ENCODE data around the gene MIDN.

MIDN gene

GRCh38 chr19:1270854-1271527 lies 22.6 kb downstream of the MIDN start:
- no peak for DNase-seq

GRCh38 chr19:1271528-1272422 lies 23.4 kb downstream of the MIDN start:
- no peak for DNase-seq

GRCh38 chr19:1272423-1273262 lies 24.3 kb downstream of the MIDN start:
- no peak for DNase-seq

- DNase-seq: no peak
Measured at GRCh38 chr19:1273263-1274041, 25.1 kb downstream of the MIDN start.

- no peak for DNase-seq
Measured at GRCh38 chr19:1274081-1274851, 25.9 kb downstream of the MIDN start.

GRCh38 chr19:1274852-1275259 lies 26.5 kb downstream of the MIDN start:
- no peak for DNase-seq

DNA sequence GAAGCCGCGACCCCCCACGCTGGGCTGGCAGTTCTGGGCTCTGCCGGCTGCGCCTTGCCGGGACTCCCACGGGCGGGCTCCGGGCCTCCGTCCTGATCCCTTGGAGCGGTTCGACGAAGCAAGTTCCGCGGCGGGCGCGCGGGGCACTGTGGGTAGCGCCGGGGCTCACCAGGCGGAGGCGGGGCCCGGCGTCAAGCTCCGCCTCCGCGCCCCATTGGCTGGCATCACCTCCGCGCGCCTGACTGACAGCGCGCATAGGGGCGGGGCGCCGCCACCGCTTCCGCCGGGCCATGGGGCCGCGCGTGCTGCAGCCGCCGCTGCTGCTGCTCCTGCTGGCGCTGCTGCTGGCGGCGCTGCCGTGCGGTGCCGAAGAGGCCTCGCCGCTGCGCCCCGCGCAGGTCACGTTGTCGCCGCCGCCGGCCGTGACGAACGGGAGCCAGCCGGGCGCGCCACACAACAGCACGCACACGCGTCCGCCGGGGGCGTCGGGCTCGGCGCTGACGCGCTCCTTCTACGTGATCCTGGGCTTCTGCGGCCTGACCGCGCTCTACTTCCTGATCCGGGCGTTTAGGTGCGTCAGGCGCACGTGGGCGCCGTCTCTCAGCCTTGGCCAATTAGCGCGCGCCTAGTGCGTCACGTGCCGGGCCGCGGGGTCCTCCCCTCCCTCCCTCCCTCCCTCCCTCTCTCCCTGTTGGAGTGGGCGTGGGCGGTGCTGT lies 27.0 kb downstream of the MIDN start, which contains the start of gene FAM174C:
TSS of gene FAM174C (plus strand) at position 271 of the 716 bp plus-strand sequence. CDS start at position 291, 20 bp downstream.
- DNase-seq: peak; percentile 88

GRCh38 chr19:1275976-1276627 lies 27.7 kb downstream of the MIDN start:
- no peak for DNase-seq

- no peak for DNase-seq
Measured at GRCh38 chr19:1276628-1277022, 28.2 kb downstream of the MIDN start.

GRCh38 chr19:1277061-1277460 lies 28.7 kb downstream of the MIDN start:
- no peak for DNase-seq

DNA sequence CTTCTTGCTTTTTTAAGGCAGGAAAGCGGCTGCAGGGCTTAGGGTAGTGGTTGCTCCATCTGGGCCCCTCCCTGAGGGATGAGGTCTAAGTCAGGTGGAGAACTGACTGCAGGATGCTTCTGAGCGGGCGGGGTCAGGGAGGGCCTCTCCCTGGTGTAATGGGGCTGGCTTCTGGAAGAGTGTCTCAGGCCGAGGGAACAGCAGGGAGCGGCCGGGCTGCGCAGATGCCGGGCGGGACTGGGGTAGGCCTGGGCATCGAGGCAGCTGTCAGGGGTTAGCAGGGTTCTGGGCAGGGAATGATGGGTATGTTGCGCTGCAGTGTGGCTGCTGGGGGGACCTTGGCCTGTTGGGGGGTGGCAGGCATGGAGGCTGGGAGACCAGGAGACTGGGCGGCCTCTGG lies 29.7 kb downstream of the MIDN start:
- no peak for DNase-seq

GRCh38 chr19:1278713-1279660 lies 30.6 kb downstream of the MIDN start:
- DNase-seq: no peak

GRCh38 chr19:1279782-1280341 lies 31.5 kb downstream of the MIDN start:
- peak; percentile 25 for DNase-seq

GRCh38 chr19:1280636-1281568 lies 32.5 kb downstream of the MIDN start:
- DNase-seq: no peak

DNA sequence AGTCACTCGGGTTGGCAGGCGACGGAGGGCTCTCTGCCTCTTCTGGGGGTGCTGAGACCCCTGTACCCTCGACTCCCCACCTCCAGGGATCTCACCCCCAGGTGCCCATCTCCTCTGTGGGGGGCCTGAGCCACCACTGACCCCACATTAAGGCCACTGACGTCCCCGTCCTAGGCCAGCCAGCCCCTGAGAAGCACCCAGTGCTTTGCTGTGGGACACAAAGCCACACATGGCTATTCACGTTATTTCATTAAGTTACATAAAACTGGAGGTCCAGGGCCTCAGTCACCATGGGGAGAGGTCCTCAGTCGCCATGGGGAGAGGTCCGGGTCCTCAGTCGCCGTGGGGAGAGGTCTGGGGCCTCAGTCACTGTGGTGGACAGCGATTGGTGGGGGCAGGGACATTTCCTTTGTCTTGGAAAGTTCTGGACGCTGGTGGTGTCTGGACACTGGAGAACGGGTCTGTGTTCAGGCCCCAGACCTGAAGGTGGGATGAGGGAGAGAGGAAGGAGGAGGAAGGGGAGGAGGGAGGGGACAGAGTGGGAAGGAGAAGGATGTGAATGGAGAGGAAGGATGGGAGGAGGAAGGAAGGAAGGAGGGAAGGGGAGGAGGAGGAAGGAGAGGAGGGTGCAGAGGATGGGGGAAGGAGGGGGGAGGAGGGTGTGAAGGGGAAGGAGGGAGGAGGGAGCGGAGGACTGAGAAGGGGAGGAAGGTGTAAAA lies 33.3 kb downstream of the MIDN start:
- DNase-seq: no peak

GRCh38 chr19:1282588-1283206 lies 34.3 kb downstream of the MIDN start:
- DNase-seq: no peak

Measured in amniotic stem cell (primary cell).